OCI-LY7 (cell line): ENCODE results near the gene MET. TPM values are rescaled to one million over a fixed set of nuclear protein-coding genes. Genes with fewer than 3 reads are reported as not detected.
A peak's percentile ranks its signal among the peaks of the same experiment; 100 is the strongest.

ENCODE experiments used
- Bru-seq: library from RNA; stranded (reverse); fragments of 400-500 nt; gene quantifications from one replicate; lab custom pipeline; 2021; lab: Mats Ljungman, UMichigan
- BruChase-seq, 2 experiments: library from RNA; stranded (reverse); fragments of 400-500 nt; gene quantifications; one replicate each; lab custom pipeline; 2021; lab: Mats Ljungman, UMichigan
- BruUV-seq: library from RNA; stranded (reverse); fragments of 400-500 nt; replicated peaks from 2 replicates; lab custom pipeline; 2021; lab: Mats Ljungman, UMichigan
- CTCF ChIA-PET: fragments of 300-600 bp; sonication (Branson Sonifier 250); formaldehyde crosslinking; loops from one replicate; lab custom pipeline; 2022; ENCODE audit warnings: antibody characterized with exemption; ENCODE audit not compliant: unreplicated experiment; lab: Charles Lee
- POLR2A ChIA-PET: fragments of 300-600 bp; sonication (Branson Sonifier 250); formaldehyde crosslinking; loops from one replicate; lab custom pipeline; 2022; ENCODE audit warnings: antibody characterized with exemption; lab: Charles Lee
- DNase-seq: peaks from one replicate; pipeline ENCODE4 v3.0.0-alpha.2; 2015; ENCODE audit warnings: low spot score
- H2AFZ ChIP-seq: fragments of 200-600 bp; sonication (generic), shearing (Covaris generic); 2 replicates; pipeline ENCODE4 v1.6.1; 2014; ENCODE audit warnings: mild to moderate bottlenecking, antibody characterized with exemption, low read length, moderate library complexity
- H3K27ac ChIP-seq: fragments of 200-600 bp; sonication (generic); 2 replicates; pipeline ENCODE4 v1.5.1; 2014; ENCODE audit warnings: mixed run types, low read depth, mild to moderate bottlenecking, moderate library complexity, low read length, inconsistent platforms; ENCODE audit not compliant: poor library complexity, severe bottlenecking
- H3K36me3 ChIP-seq: fragments of 200-600 bp; sonication (generic); 2 replicates; pipeline ENCODE4 v1.6.1; 2014; ENCODE audit warnings: mild to moderate bottlenecking, antibody characterized with exemption, low read length, moderate library complexity, mixed read lengths; ENCODE audit not compliant: insufficient read depth
- H3K4me1 ChIP-seq: fragments of 200-600 bp; sonication (generic); 2 replicates; pipeline ENCODE4 v1.5.1; 2014; ENCODE audit warnings: mild to moderate bottlenecking, low read length; ENCODE audit not compliant: insufficient read depth, poor library complexity, severe bottlenecking
- H3K4me2 ChIP-seq: fragments of 200-600 bp; sonication (generic); 2 replicates; pipeline ENCODE4 v1.6.1; 2014; ENCODE audit warnings: mild to moderate bottlenecking, low read length
- H3K4me3 ChIP-seq: fragments of 200-600 bp; sonication (generic); 2 replicates; pipeline ENCODE4 v1.5.1; 2014; ENCODE audit warnings: mild to moderate bottlenecking, low read depth, low read length; ENCODE audit not compliant: poor library complexity, severe bottlenecking
- H3K79me2 ChIP-seq: fragments of 200-600 bp; sonication (generic); 2 replicates; pipeline ENCODE4 v1.6.1; 2016; ENCODE audit warnings: low read depth, mild to moderate bottlenecking, low read length, moderate library complexity, mixed read lengths; ENCODE audit not compliant: insufficient read depth
- H3K9me2 ChIP-seq: fragments of 200-600 bp; sonication (generic); 2 replicates; pipeline ENCODE4 v1.6.1; 2016; ENCODE audit warnings: mild to moderate bottlenecking, low read length, mixed read lengths; ENCODE audit not compliant: insufficient read depth
- H3K9me3 ChIP-seq: fragments of 200-600 bp; sonication (generic); 2 replicates; pipeline ENCODE4 v1.6.1; 2014; ENCODE audit warnings: mild to moderate bottlenecking, mixed run types, low read length, mixed read lengths
- H4K20me1 ChIP-seq: fragments of 200-600 bp; sonication (generic); 2 replicates; pipeline ENCODE4 v1.6.1; 2014; ENCODE audit warnings: mild to moderate bottlenecking, antibody characterized with exemption, low read length, moderate library complexity, mixed read lengths; ENCODE audit not compliant: insufficient read depth
- EZH2phosphoT487 ChIP-seq: fragments of 200-600 bp; sonication (generic); IDR thresholded peaks from 2 replicates; pipeline ENCODE4 v1.6.1; 2018; ENCODE audit warnings: low read depth, borderline replicate concordance, mild to moderate bottlenecking, mixed run types, antibody characterized with exemption, low read length, moderate library complexity, mixed read lengths
- intact Hi-C: fragments of 100-400 bp; cut with micrococcal nuclease; formaldehyde crosslinking; loops from one replicate; pipeline ENCODE4 v1.10.0; 2022; ENCODE audit not compliant: unreplicated experiment
- long read RNA-seq: library from polyadenylated mRNA; stranded (forward); transcript quantifications from one replicate; pipeline ENCODE4 v2.0.0, GENCODE V29; 2022
- total RNA-seq, 2 experiments: library from RNA; depleted of rRNA in 1 of 2; stranded (reverse); fragments of >200 nt in 1 of 2; shearing (Covaris generic) in 1 of 2; gene quantifications; 2 replicates each; pipeline ENCODE4 v1.2.3, GENCODE V29; 2014 to 2022
- TF ChIP-seq, protein P1 (sequence below): fragments of 200-600 bp; sonication (generic); conservative IDR thresholded peaks from 2 replicates; pipeline ENCODE4 v1.5.1; 2014; ENCODE audit warnings: mild to moderate bottlenecking, antibody characterized with exemption, low read length, moderate library complexity, mixed read lengths

The MET gene
- total RNA-seq (2014; rRNA removed; shearing (Covaris generic)) (not detected in 2 replicates), total RNA-seq (2022) (not detected in 2 replicates), Bru-seq, nascent RNA (percentile 18 among the genes with signal in this experiment), BruChase-seq, experiment 1, labeled RNA remaining after a 6-hour chase (percentile 17 among the genes with signal in this experiment), BruChase-seq, experiment 2, labeled RNA remaining after a 2-hour chase (percentile 22 among the genes with signal in this experiment)
- long read RNA-seq: 0 reads

DNA sequence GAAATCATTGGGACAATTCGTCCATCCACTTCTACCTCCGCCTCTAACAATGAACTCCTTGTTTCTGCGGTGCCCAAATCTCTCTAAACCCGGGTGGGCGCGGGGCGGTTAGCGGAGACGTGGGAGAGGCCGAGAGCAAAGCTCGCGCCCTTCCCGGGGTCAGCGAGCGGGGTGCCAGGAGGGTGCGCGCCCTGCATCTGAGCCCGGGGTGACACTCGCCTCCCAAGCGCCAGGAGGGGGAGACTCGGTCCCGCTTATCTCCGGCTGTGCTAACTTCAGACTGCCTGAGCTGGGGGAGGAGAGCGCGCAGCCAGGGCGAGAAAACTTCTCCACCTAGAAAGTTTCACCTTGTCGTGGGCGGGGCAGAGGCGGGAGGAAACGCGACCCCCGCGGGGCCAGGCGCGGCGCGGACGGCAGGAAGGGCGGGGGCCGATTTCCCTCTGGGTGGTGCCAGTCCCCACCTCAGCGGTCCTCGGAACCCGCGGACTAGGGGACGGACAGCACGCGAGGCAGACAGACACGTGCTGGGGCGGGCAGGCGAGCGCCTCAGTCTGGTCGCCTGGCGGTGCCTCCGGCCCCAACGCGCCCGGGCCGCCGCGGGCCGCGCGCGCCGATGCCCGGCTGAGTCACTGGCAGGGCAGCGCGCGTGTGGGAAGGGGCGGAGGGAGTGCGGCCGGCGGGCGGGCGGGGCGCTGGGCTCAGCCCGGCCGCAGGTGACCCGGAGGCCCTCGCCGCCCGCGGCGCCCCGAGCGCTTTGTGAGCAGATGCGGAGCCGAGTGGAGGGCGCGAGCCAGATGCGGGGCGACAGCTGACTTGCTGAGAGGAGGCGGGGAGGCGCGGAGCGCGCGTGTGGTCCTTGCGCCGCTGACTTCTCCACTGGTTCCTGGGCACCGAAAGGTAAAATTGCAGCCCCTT, at the start of gene MET:
MET (plus strand) TSS at position 516 of the 915 bp plus-strand sequence. CDS start 26,889 bp downstream, outside the sequence.
- Histone ChIP-seq H2AFZ (no peak within 1 kb of the TSS), H3K27ac (no peak within 1 kb of the TSS), H3K36me3 (no peaks in the 10 kb centered on the region), H3K9me2 (no peaks in the 10 kb centered on the region), H4K20me1 (no peaks in the 10 kb centered on the region), H3K4me1 (no peaks in the 10 kb centered on the region), H3K79me2 (no peaks in the 10 kb centered on the region), H3K4me3 (no peak within 1 kb of the TSS), H3K9me3 (no peaks in the 10 kb centered on the region), H3K4me2 (peak within 1 kb of the TSS; percentile 16; the same call in 1 of the 2 replicates)
- intact Hi-C loops: no loop called here
- DNase-seq: no peak
- ChIA-PET CTCF (no interaction called here), POLR2A (no interaction called here)
- no TSS peak for BruUV-seq
- TF ChIP-seq, protein P1, sequence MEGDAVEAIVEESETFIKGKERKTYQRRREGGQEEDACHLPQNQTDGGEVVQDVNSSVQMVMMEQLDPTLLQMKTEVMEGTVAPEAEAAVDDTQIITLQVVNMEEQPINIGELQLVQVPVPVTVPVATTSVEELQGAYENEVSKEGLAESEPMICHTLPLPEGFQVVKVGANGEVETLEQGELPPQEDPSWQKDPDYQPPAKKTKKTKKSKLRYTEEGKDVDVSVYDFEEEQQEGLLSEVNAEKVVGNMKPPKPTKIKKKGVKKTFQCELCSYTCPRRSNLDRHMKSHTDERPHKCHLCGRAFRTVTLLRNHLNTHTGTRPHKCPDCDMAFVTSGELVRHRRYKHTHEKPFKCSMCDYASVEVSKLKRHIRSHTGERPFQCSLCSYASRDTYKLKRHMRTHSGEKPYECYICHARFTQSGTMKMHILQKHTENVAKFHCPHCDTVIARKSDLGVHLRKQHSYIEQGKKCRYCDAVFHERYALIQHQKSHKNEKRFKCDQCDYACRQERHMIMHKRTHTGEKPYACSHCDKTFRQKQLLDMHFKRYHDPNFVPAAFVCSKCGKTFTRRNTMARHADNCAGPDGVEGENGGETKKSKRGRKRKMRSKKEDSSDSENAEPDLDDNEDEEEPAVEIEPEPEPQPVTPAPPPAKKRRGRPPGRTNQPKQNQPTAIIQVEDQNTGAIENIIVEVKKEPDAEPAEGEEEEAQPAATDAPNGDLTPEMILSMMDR: no peak
- no peak for TF ChIP-seq EZH2phosphoT487

DNA sequence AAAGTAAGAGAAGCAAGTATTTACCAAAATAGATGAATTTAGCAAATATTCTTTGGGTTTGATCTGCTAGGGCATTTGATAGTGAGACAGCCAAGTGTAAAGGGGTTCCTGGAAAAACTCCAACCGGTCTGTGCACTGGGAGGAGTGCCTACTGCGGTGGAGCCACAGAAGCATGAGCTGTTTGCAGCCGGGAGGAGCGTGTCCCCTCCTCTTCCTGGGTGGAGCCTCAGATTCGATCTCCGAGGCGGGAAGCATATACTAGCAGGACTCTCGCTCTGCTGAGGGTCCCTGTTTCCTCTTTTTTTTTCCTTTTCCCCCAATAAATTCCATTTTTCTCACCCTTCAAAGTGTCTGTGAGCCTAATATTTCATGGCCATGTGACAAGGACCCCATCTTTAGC, 45.1 kb upstream of the MET start:
- H3K9me3 ChIP-seq: no peaks in the 10 kb centered on the region
- ChIA-PET CTCF (no interaction called here), POLR2A (no interaction called here)
- intact Hi-C loops: no loop called here
- H3K4me1 ChIP-seq: no peaks in the 10 kb centered on the region
- DNase-seq: no peak
- H3K36me3 ChIP-seq: no peaks in the 10 kb centered on the region
- H3K9me2 ChIP-seq: no peaks in the 10 kb centered on the region
- 0 out of 2 replicates have a peak overlapping the region, but pooled peaks have one; percentile 23 for H3K4me2 ChIP-seq
- H3K79me2 ChIP-seq: no peaks in the 10 kb centered on the region
- H3K27ac ChIP-seq: no peak overlapping the region
- no peak overlapping the region for H3K4me3 ChIP-seq
- peak overlapping the region; percentile 30; the same call in 1 of the 2 replicates for H2AFZ ChIP-seq
- no peaks in the 10 kb centered on the region for H4K20me1 ChIP-seq
- no peak for TF ChIP-seq EZH2phosphoT487
- TF ChIP-seq, protein P1: no peak
- BruUV-seq: no TSS peak
